ENCODE data around the gene BAZ1A. TPM values are rescaled to one million over a fixed set of nuclear protein-coding genes. Genes with fewer than 3 reads are reported as not detected.
A peak's percentile ranks its signal among the peaks of the same experiment; 100 is the strongest.

BAZ1A gene
- total and polyA plus RNA-seq, 10 of the 15 experiments (the other 5 are each of a cell fraction or from before 2014, with no cell fraction given): 34.3 to 96.5 (median 50.7) TPM

DNA sequence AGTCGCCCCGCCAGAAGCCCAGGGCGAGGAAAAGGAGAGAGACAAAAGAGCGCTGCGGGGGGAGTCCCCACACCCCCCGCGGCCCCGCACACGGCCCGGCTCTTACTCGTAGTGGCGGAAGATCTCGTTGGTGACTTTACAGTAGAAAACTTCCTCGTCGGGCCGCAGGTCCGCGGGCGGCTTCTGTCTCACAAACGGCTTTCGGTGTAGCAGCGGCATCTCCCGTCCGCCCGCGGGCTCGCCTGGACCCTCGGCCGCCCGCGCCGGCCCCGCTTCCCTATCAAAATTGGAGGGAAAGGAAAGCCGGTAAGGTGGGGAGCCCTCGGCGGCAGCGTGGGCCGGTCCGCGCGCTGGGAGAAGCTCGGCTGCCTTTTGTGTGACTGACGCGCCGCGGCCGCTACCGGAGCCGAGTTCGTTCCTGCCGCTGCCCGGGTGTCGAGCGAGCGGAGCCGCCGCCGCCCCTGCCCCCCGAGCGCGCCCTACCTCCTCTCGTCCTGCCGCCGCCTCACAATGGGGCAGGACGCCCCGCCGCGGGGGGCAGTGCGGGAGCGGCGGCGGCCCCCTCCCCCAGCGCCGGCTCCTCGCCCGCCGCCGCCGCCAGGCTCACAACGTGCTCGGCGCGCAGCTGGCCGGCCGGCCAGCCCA, 652 bp downstream of the BAZ1A start (continued):
- TF ChIP-seq ATF2 (IDR thresholded peaks at IDR 0.05; ENCODE audit: low read length) (no peak), ESRRA (IDR thresholded peaks at IDR 0.05; ENCODE audit: low read length) (no peak), DPF2 (IDR thresholded peaks at IDR 0.05) (peak; percentile 13; the same call in 1 of the 2 replicates), SUPT20H (IDR thresholded peaks at IDR 0.05; ENCODE audit: borderline replicate concordance, control insufficient read depth, low read depth, low read length) (no peak), BRCA1 (IDR thresholded peaks at IDR 0.05; ENCODE audit: low read depth, low read length) (no peak), ZBTB40 (IDR thresholded peaks at IDR 0.05; ENCODE audit: borderline replicate concordance) (no peak), ZSCAN29 (IDR thresholded peaks at IDR 0.05) (0 out of 2 replicates have a peak, but pooled peaks have one; percentile 48), NFYA (IDR thresholded peaks at IDR 0.05; ENCODE audit: borderline replicate concordance, low read depth, low read length) (no peak), ZNF207 (IDR thresholded peaks at IDR 0.05; ENCODE audit: borderline replicate concordance) (no peak), EGR1 (IDR thresholded peaks at IDR 0.05; ENCODE audit: borderline replicate concordance in 1 of 2, low read depth in 2 of 2, low read length in 2 of 2) (0 out of 3 replicates have a peak, but pooled peaks of 1 of the 2 experiments have one; percentile 7), HSF1 (IDR thresholded peaks at IDR 0.05; ENCODE audit: low read depth, low read length) (no peak), NBN (IDR thresholded peaks at IDR 0.05) (no peak), SREBF2 (IDR thresholded peaks at IDR 0.05; ENCODE audit: low read length) (no peak)
- TF ChIP-seq, protein P1, sequence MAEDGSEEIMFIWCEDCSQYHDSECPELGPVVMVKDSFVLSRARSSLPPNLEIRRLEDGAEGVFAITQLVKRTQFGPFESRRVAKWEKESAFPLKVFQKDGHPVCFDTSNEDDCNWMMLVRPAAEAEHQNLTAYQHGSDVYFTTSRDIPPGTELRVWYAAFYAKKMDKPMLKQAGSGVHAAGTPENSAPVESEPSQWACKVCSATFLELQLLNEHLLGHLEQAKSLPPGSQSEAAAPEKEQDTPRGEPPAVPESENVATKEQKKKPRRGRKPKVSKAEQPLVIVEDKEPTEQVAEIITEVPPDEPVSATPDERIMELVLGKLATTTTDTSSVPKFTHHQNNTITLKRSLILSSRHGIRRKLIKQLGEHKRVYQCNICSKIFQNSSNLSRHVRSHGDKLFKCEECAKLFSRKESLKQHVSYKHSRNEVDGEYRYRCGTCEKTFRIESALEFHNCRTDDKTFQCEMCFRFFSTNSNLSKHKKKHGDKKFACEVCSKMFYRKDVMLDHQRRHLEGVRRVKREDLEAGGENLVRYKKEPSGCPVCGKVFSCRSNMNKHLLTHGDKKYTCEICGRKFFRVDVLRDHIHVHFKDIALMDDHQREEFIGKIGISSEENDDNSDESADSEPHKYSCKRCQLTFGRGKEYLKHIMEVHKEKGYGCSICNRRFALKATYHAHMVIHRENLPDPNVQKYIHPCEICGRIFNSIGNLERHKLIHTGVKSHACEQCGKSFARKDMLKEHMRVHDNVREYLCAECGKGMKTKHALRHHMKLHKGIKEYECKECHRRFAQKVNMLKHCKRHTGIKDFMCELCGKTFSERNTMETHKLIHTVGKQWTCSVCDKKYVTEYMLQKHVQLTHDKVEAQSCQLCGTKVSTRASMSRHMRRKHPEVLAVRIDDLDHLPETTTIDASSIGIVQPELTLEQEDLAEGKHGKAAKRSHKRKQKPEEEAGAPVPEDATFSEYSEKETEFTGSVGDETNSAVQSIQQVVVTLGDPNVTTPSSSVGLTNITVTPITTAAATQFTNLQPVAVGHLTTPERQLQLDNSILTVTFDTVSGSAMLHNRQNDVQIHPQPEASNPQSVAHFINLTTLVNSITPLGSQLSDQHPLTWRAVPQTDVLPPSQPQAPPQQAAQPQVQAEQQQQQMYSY (CRISPR knock-in tag; IDR thresholded peaks at IDR 0.05): no peak
- TF ChIP-seq, protein P2, sequence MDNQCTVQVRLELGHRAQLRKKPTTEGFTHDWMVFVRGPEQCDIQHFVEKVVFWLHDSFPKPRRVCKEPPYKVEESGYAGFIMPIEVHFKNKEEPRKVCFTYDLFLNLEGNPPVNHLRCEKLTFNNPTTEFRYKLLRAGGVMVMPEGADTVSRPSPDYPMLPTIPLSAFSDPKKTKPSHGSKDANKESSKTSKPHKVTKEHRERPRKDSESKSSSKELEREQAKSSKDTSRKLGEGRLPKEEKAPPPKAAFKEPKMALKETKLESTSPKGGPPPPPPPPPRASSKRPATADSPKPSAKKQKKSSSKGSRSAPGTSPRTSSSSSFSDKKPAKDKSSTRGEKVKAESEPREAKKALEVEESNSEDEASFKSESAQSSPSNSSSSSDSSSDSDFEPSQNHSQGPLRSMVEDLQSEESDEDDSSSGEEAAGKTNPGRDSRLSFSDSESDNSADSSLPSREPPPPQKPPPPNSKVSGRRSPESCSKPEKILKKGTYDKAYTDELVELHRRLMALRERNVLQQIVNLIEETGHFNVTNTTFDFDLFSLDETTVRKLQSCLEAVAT (IDR thresholded peaks at IDR 0.05): no peak
- TF ChIP-seq, protein P3, sequence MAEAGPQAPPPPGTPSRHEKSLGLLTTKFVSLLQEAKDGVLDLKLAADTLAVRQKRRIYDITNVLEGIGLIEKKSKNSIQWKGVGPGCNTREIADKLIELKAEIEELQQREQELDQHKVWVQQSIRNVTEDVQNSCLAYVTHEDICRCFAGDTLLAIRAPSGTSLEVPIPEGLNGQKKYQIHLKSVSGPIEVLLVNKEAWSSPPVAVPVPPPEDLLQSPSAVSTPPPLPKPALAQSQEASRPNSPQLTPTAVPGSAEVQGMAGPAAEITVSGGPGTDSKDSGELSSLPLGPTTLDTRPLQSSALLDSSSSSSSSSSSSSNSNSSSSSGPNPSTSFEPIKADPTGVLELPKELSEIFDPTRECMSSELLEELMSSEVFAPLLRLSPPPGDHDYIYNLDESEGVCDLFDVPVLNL (IDR thresholded peaks at IDR 0.05; ENCODE audit: low read depth, low read length): no peak

All from GM12878 (cell line).